HG03575 (cell line): ENCODE measurements around the gene CD86.
"Not testable (repeated sequence)": the region's sequence is repeated elsewhere in the genome, so short reads cannot be mapped to it uniquely, and the experiment has no call there.

Experiments
- ATAC-seq: cut with Tn5 transposase; IDR thresholded peaks from one replicate; pipeline ENCODE4 v1.9.1; 2021; ENCODE audit not compliant: unreplicated experiment, insufficient number of reproducible peaks, low FRiP score; ENCODE audit errors: extremely low read depth

The CD86 gene

DNA sequence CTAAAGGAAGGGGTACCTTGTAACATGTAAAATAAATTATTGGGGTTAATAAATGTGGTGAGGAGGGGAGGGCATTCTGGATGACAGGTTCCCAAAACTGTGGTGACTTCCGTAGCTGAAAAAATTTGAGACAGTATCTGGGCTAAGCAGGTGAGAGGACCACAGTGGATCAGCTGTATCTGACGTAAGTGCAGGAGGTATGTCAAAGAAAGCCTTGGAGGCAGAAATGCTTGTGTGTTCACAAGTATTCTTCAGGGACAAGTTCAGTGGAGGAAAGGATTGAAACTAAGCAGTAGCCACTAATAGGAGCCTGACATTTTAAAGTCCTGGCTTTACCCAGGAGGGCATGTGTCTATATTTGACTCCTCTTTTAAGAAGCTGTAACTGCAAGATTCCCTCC lies 52.0 kb downstream of the CD86 start:
- no peak for ATAC-seq

DNA sequence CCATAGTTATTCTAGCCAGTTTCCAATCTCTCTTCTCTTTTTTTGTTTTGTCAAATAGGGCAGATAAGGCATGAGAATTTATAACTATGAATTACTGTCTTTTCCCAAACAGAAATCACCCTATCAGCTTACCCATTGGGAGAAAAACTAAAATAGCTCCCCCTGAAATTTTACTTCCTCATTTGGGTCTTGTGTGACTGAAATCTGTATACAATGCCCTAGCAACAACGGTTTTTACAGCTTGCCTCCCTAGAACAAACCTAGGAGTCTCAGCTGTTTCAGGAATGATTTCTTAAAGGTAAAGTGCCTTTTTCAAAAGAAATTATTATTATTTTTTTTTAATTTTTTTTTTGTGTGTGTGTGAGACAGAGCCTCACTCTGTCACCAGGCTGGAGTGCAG lies 56.8 kb downstream of the CD86 start:
- no peak for ATAC-seq

DNA sequence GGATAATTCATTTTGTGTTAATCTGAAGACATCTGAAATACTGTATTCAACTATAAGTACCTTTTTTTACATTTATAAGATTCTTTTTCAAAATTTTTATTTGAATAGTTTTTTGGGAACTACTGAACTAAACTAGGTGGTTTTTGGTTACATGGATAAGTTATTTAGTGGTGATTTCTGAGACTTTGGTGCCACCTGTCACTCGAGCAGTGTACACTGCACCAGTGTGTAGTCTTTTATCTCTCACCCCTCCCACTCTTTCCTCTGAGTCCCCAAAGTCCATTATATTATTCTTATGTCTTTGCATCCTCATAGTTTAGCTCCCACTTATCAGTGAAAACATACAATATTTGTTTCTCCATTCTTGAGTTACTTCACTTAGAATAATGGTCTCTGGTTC lies 57.6 kb downstream of the CD86 start:
- no peak for ATAC-seq

DNA sequence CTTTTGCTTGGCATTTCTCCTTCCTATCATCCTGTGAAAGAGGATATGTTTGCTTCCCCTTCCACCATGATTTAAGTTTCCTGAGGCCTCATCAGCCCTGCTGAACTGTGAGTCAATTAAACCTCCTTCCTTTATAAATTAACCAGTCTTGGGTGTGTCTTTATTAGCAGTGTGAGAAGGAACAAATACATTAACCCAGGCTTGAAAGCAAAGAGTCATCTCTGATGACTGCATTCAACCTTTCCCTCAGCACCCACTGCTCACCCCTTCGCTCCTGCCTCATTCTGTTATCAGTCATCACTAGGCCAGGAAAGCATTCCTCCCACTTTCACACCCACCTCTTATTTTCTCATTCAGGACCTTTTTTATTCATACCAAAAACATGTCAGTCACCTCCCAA lies 68.7 kb downstream of the CD86 start:
- ATAC-seq: no peak

DNA sequence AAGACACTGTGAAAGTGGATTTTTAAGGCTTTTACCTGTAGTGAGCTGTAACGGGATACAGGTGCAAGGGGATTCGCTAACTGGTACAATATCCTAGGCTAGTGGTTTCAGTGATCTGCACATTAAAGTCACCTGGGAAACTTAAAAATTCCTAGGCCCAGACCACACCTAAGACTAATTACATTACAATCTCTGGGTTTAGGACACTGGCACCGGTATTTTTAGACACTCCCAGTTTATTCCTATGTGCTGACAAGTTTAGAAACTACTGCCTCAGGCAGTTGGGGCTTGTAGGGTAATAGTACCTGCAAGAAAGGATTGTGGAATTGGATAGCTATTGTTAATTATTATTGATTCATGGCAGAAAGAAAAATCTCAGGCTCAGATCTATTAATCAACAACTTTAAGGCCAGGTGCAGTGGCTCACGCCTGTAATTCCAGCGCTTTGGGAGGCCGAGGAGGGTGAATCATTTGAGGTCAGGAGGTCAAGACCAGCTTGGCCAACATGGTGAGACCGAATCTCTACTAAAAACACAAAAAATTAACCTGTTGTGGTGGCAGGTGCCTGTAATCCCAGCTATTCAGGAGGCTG lies 77.9 kb downstream of the CD86 start:
- no peak for ATAC-seq

DNA sequence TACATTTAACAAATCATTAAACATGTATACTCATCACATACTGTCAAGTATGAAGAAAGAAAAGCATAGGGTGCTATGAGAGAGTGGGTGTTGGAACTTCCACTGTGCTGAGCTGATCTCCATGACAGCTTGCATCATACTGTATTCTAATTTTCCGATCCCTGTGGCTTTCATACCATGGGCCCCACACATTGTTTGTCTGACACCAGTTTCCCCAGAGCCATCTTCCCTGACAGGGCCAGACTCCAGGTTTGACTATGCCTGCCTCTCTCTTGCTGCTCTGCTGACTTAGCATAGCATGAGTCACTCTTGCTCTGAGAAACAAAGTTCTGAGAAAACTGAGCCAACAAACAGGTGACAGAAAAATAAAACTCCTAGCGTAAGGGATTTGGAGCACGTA lies 91.3 kb downstream of the CD86 start:
- ATAC-seq: no peak

DNA sequence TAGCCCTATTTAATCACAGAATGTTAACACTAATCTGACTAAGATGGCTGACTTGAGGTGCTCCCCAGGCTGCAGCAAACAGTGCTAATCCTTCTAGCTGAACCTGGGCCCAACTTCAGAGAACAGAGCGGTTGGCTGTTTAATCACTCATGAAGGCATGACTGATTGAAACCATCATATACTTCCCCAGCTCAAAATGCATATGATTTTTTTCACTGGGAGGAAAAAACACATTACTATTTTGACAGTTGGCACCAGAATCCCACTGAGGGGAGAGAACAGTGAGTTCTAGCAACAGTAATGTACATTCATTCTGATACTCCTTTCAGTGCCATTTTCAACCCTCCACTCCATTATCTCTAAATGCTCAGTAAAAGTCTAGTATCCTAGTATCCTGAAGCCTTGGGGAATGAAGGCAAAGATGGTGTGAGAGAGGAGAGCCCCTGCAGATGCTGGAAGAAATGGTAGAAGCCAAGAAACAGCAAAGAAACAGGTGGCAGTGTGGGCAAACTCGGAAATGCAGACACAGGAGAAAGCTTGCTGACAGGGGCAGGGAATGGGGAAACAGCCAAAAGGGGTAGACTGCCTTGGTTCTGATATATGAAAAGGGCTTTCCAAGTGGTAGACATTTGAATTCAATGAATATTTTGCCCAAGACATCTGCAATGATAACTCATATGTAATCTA lies 93.9 kb downstream of the CD86 start:
- no peak for ATAC-seq

DNA sequence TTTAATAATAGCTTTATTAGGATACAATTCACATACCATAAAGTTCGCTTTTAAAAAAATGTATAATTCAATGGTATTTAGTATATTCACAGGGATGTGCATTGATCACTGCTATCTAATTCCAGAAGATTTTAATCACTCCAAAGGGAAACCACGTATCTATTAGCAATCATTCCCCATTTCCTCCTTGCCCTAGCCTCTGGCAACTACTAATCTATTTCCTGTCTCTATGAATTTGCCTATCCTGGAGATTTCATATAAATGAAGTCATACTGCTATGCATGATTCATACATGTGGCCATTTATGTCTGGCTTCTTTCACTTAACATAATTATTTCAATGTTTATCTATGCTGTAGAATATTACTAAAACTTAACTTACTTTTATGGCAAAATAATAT lies 96.3 kb downstream of the CD86 start:
- ATAC-seq: no peak

DNA sequence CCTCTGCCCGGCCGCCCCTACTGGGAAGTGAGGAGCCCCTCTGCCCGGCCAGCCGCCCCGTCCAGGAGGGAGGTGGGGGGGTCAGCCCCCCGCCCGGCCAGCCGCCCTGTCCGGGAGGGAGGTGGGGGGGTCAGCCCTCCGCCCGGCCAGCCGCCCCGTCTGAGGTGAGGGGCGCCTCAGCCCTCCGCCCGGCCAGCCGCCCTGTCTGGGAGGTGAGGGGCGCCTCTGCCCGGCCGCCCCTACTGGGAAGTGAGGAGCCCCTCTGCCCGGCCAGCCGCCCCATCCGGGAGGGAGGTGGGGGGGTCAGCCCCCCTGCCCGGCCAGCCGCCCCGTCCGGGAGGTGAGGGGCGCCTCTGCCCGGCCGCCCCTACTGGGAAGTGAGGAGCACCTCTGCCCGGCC lies 109.8 kb downstream of the CD86 start:
- ATAC-seq: not testable (repeated sequence)

DNA sequence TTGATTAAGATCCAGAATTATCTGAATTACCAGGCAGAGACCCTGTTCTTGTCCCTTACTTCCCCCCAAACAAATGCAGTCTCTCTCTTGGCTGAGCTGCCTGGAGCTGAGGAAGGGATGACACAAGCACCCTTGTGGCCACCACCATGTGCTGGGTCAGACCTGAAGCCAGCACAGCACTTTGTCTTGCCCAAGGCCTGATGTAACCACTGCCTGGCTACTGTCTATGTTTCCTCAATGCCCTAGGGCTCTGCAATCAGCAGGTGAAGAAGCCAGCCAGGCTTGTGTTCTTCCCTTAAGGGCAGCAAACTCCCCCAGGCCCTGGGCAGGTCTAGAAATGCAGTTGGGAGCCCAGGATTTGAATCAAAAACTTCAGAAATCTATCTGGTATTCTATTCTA lies 112.5 kb downstream of the CD86 start:
- no peak for ATAC-seq

DNA sequence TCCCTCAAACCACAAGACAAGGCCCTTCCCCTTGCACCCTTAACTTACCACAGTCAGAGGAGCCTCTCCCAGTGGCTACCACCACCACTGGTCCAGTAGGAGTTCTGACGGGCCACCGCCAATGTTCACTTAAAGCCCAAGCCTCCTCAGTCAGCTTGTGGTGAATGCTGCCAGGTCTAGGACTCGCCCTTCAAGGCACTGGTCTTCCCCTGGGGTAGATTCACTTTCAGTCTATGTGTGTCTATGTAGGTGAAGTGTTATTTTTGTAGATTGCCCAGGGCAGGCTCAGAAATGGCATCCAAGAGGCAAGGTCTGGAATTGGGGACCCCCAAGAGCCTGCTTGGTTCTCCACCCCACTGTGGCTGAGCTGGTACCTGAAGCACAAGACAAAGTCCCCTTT lies 112.9 kb downstream of the CD86 start:
- ATAC-seq: no peak

DNA sequence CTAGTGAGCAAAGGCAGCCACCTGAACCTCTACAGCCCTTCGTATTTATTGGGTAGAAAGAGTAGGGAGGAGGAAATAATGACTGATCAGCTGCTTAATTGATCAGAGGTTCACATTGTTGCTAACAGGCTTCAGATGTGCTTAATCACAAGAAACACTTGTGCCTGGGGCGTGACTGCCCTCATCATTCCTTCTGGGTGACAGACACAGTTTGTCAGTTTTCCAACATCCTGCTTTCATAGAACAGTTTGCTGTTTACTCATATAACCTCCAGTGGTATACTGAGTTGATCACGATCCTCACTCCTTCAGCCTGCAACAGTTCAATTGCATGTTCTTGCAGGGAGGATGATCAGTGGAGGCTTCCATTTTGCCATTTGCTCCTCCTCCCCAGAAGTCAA lies 114.7 kb downstream of the CD86 start:
- ATAC-seq: no peak
